Neural progenitor cell (in vitro differentiated cells): ENCODE results near the gene PTPRN2.

ENCODE experiments used
- CTCF ChIP-seq: fragments of 200-600 bp; sonication (generic); IDR thresholded peaks from 2 replicates; pipeline ENCODE4 v1.5.1; 2017; ENCODE audit warnings: antibody characterized with exemption, mild to moderate bottlenecking
- EZH2 ChIP-seq: fragments of 200-600 bp; sonication (generic); IDR thresholded peaks from 2 replicates; pipeline ENCODE4 v1.6.1; 2017; ENCODE audit warnings: antibody characterized with exemption, mild to moderate bottlenecking, moderate library complexity
- EZH2phosphoT487 ChIP-seq: fragments of 200-600 bp; sonication (generic); IDR thresholded peaks from 2 replicates; pipeline ENCODE4 v1.6.1; 2017; ENCODE audit warnings: antibody characterized with exemption

GRCh38 chr7:158273138-158273651 is 314.4 kb downstream of the PTPRN2 start:
- TF ChIP-seq EZH2: no peak
- no peak for TF ChIP-seq CTCF
- no peak for TF ChIP-seq EZH2phosphoT487
